SKM-1 treated with dmso at 0.1 percent for 144 hours (cell line): ENCODE data around the gene PRG3.
"Not testable (repeated sequence)": the region's sequence is repeated elsewhere in the genome, so short reads cannot be mapped to it uniquely, and the experiment has no call there.

Experiments
- DNase-seq: peaks from one replicate; lab custom pipeline; 2025; ENCODE audit not compliant: unreplicated experiment; lab: John Stamatoyannopoulos, UW

PRG3 gene

GRCh38 chr11:57409321-57410100 is 28.6 kb upstream of the PRG3 start:
- DNase-seq: no peak

- no peak for DNase-seq
Observed at GRCh38 chr11:57408771-57409170, 27.8 kb upstream of the PRG3 start.

DNA sequence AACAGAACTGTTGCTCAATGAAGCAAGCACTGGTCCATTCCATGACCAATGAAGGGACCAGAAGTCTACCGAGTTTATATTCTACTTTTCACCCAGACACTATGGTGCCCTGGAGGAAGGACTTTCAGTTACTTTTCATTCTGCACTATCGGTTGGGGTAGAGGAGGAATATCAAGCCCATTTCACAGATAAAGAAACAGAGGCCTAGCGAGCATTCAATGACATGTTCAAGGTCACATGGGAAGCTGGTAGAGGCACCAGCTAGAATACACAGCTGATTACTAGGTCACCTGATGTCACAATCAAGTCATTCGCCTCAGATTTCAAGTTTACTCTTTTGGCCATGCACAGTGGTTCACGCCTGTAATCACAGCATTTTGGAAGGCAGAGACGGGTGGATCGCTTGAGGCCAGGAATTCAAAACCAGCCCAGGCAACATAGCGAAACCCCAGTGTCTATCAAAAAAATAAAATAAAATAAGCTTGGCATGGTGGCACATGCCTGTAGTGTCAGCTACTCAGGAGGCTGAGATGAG is 27.1 kb upstream of the PRG3 start:
- DNase-seq: no peak

DNA sequence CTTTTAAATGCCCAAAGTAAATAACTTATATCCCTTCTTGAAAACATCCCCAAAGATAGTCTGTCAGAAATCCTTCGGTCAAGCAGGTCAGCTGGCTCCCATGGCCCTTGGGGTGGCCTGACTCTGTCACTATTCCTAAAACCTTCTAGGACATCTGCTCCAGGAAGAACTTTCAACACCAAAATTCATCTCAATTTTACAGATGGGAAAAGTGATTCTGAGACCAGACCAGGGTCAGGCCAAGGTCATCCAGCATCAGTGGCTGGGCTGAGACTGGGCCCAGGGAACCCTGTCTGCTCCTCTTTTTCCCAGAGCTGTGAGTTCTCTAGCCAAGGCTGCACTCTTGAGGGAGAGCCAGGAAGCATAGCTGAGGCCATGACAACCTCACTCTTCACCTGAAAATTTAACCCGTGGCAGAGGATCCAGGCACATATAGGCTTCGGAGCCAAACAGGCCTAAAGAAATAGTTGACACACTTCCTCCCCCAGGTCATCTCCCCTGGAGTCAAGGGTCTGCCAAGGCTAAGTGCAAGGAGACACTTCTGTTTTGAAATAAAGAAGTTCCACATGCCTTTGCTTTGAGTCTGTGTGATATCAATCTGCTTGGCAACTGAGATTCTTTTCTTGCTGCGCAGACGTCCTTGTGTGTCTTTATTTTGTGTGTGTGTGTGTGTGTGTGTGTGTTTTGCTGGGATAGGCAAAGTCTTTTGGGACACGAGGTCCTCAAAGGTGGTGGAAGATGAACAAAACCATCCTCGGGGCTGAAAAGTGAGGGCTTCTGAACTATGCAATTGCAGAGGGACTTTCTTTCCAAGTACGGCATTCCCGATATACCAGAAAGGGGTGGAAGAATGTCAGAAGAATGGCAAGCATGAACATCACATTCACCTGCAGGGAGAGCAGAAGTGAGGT is 26.3 kb upstream of the PRG3 start:
- no peak for DNase-seq

DNA sequence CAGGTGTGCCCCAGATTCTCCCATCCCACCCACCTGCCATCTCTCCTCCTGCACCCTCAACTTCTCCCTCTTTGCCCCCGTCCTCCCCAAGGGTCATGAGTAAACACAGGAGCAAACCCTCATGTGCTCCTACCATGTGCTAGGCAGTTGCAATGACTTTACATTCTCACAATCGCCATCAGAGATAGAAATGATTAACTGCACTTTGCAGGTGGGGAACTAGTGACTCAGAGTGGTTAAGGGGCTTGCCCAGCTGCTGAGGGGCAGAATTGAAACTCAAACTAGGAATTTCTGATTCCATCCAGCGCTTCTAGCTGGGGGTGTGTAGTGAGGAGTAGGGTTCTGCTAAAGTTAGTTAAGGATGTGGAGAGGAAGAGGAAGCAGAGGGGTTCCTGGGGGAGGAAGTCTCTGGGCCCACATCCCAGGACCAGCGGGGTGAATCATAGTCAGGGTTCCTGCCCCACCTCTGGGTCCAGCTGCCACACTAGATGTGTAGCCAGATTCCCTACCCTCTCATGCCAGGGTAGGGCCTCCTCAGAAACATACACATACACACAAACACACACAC is 25.5 kb upstream of the PRG3 start:
- DNase-seq: peak; percentile 63

GRCh38 chr11:57405271-57405860 is 24.4 kb upstream of the PRG3 start:
- DNase-seq: no peak

- DNase-seq: peak; percentile 39
Observed at GRCh38 chr11:57403802-57404147, 22.8 kb upstream of the PRG3 start.

GRCh38 chr11:57403003-57403801 is 22.3 kb upstream of the PRG3 start:
- not testable (repeated sequence) for DNase-seq

GRCh38 chr11:57402188-57403002 is 21.4 kb upstream of the PRG3 start:
- no peak for DNase-seq

DNA sequence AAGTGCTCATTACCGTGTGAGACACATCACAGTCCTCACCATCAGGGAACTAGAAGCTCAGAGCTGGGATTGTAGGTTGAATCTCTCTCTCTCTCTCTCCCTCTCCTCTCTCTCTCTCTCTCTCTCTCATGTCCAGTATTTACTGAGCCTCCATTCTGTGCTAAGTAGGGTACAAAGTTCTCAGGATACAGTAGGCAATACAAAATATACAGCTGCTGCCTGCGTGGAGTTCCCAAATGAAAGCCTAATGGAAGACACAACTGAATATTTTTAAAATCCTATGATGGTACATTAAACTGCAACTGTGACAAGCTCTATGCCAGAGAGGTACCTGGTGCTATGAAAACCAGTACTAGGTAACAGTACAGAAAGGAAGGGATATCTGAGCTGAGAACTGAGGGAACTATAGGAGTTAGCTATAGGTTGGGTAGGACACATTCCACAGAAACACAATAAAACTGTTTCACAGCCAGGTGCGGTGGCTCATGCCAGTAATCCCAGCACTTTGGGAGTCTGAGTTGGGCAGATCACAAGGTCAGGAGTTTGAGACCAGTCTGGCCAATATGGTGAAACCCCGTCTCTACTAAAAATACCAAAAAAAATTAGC is 19.1 kb upstream of the PRG3 start:
- no peak for DNase-seq

- no peak for DNase-seq
Observed at GRCh38 chr11:57399221-57399620, 18.3 kb upstream of the PRG3 start.

GRCh38 chr11:57397394-57397990 is 16.5 kb upstream of the PRG3 start:
- peak; percentile 92 for DNase-seq

- no peak for DNase-seq
Observed at GRCh38 chr11:57396744-57397143, 15.8 kb upstream of the PRG3 start.

DNA sequence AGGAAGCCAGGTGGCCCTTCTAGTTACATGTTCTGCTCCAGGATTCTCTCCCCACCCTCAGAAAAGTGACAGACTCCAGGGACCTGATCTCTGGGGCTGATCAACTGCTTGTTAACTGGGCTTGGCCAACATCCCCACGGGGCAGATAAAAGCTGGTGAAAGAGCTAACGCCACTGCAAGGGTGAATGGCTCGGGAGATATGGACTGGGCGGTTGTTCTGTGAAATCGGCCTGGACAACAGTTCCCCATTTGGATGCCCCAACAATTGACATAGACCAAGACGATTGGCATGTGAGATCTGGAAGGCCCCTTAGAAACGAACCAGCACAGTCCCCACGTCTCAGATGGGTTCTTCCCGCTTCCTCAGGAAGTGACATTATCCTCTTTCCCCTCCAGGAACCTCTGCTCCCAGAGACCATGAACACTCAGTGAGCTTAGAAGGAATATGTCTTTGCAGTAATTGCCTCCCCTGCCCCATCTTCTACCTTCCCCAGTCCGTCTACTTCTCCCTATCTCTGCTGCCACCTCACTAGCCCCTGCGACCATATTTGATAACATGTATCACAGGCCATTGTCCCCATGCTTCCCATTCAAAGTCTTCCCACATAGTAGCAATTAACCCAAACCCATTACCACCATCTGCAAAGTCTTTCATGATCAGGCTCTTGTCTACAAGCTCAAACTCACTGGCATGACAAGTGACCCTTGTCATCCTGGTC is 15.1 kb upstream of the PRG3 start:
- DNase-seq: no peak

DNA sequence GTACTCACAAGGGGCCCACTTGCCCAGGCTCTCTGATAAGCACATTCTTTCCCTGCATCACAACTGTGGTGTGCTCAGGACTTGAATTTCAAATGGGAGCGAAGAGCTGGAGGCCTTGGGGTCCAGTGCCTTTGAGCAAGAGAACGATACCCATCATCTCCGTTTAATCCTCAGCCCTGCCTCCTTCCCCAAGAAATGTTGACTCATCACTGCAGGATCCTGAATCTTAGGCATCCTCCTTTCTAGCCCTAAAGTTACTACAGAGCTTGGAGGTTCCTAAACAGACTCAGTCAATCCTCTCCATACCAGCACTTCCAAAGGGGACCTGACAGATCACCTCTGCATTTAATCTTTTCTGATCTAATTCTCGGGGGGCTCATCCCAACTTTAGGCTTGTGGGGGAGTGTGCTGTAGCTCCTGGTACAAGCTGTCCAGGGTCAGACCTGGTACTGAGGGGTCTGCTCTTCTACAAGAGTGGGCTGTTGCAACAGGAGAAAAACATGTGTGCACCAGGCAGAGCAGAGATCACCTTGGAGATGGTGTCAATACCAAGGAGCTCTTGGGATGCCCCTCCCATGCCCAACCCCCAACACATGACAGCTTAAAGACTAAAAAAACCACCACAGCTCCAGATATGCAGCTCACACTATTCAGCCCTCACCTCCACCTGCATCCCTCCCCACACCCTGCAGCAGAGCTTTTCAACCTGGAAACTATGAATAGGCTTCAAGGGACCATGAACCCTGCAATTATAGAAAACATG is 13.4 kb upstream of the PRG3 start:
- DNase-seq: peak; percentile 55

DNA sequence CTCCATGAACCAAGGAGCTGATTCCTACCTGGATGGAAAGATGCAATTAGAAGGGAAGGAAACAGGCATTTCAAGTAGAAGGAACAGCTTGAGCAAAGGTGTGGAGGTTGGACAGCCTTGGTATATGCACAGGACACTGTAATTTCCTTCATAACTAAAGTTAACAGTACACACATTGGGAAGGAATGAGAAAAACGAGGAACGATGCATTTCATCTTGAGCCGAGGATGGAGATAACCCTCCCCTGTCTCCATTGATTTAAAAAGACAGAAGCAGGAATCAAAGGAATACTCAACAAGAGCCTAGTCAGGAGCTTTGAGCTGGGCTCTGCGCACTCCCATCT is 11.8 kb upstream of the PRG3 start:
- no peak for DNase-seq

GRCh38 chr11:57392066-57392762 is 11.3 kb upstream of the PRG3 start:
- DNase-seq: no peak
